ENCODE data around the gene ADGRE1. TPM values are rescaled to one million over a fixed set of nuclear protein-coding genes. Genes with fewer than 3 reads are reported as not detected.

The ADGRE1 gene
- total RNA-seq, 2 experiments from 2014 or later = 1.2 to 1.6 TPM

DNA sequence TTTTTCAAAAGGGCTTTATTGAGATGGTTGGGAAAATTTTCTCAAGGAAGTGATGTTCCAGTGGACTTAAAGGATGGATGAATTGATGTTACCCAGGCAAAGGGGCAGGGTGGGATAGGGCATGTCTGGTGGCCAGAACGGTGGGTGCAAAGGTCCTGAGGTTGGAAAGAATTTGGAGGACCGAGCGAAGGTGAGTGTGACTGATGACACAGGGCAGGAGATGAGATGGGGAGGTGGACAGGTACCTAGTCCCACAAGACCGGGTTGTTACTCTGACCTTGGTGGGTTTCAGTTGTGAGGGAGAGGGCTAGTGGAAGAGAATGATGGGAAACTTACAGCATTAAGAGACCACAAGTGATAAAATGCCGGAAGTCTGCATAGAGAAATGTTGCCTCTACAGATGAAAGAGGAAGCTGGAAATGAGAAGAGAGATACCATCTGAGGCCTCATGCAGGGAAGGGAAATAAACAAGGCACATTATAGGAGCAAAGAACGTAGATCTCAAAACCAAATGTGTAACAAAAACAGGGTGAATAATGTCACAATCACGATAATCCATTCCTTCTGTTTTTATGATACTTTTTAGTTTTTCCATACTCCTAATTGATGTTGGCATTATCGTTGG lies 4.5 kb downstream of the ADGRE1 start:
- intact Hi-C loops (cut with micrococcal nuclease) = no loop called here
- CTCF ChIA-PET = interaction anchor here (2.6 kb wide), 1 partner anchor 28 kb away, joined by 8 read pairs; no protein-coding TSS in a partner anchor
- H3K9me3 Mint-ChIP-seq = peaks cover 46% of the 10 kb centered on the region
- DNase-seq (no peak), ATAC-seq (no peak)
- POLR2A ChIA-PET = interaction anchor here (0.7 to 1.2 kb wide), 2 partner anchors 261 to 657 kb away, joined by 3 read pairs; no protein-coding TSS in a partner anchor
- peaks cover 58% of the 10 kb centered on the region for H3K4me1 Mint-ChIP-seq (ENCODE audit: low read depth)
- H3K27ac Mint-ChIP-seq = peak overlapping the region; percentile 88
- H3K36me3 Mint-ChIP-seq (ENCODE audit: low read depth) = peaks cover 29% of the 10 kb centered on the region
- TF ChIP-seq CTCF (IDR thresholded peaks at IDR 0.05) = no peak
- no peaks in the 10 kb centered on the region for H3K27me3 Mint-ChIP-seq
- H3K4me3 Mint-ChIP-seq = peak overlapping the region; percentile 20

GRCh38 chr19:6894313-6894712 lies 6.9 kb downstream of the ADGRE1 start:
- TF ChIP-seq CTCF (IDR thresholded peaks at IDR 0.05) = no peak
- POLR2A ChIA-PET = interaction anchor here (0.5 kb wide), 1 partner anchor 233 kb away, joined by 4 read pairs; no protein-coding TSS in a partner anchor
- Mint-ChIP-seq H3K36me3 (ENCODE audit: low read depth) (peaks cover 28% of the 10 kb centered on the region), H3K4me1 (ENCODE audit: low read depth) (peaks cover 37% of the 10 kb centered on the region), H3K27ac (no peak overlapping the region), H3K9me3 (peaks cover 37% of the 10 kb centered on the region), H3K27me3 (no peaks in the 10 kb centered on the region), H3K4me3 (no peak overlapping the region)
- ATAC-seq (no peak), DNase-seq (no peak)
- intact Hi-C loops (cut with micrococcal nuclease) = no loop called here
- CTCF ChIA-PET = no interaction called here

DNA sequence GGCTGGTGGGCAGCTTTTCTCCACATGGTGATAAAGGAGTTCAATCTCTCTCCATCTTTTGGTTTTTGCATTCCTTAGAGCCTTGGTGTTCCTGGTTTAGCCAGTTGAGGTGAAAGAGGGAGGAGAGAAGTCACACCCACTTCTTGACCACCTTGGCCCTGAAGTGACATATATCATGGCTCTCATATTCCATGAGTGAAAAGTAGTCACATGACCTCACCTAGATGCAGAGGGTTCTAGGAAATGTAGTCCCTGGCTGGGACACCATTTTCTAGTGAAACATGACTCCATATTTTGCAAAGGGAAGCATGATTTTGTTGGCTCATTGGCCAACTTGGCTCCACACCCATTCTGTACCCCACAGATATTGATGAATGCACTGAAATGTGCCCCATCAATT lies 16.1 kb downstream of the ADGRE1 start:
- Mint-ChIP-seq H3K36me3 (ENCODE audit: low read depth) (peaks cover 26% of the 10 kb centered on the region), H3K4me1 (ENCODE audit: low read depth) (no peaks in the 10 kb centered on the region), H3K9me3 (peaks cover 17% of the 10 kb centered on the region), H3K27ac (no peak overlapping the region), H3K27me3 (no peaks in the 10 kb centered on the region), H3K4me3 (no peak overlapping the region)
- TF ChIP-seq CTCF (IDR thresholded peaks at IDR 0.05) = no peak
- ATAC-seq = no peak
- ChIA-PET CTCF (interaction anchor here (1.1 kb wide), 1 partner anchor 61 kb away, joined by 4 read pairs; no protein-coding TSS in a partner anchor), POLR2A (no interaction called here)
- no peak for DNase-seq
- intact Hi-C loops (cut with micrococcal nuclease) = no loop called here

DNA sequence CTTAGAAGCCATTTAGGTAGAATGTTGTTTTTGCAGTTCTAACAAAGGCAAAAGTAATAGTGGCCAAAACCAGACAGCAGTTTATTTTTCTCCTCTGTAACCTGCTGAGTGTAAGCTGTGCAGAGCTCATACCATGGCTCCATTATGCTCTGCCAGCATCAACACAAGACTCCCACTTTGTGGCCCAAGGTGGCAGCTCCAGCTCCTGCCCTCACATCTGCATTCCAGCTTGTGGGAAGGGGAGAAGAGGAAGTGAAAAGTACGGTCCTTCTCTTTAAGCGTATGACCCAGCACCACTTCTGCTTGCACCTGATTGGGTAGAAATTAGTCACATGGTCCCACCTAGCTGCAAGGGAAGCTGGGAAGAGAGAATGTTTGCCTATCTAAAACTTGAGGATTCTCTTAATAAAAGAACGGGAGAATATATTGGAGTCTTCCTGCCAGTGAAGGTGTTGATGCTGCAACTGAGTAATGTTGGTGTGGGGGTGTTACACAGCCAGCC lies 19.2 kb downstream of the ADGRE1 start:
- intact Hi-C loops (cut with micrococcal nuclease) = no loop called here
- H3K27me3 Mint-ChIP-seq = no peaks in the 10 kb centered on the region
- H3K9me3 Mint-ChIP-seq = peaks cover 8% of the 10 kb centered on the region
- no peaks in the 10 kb centered on the region for H3K4me1 Mint-ChIP-seq (ENCODE audit: low read depth)
- POLR2A ChIA-PET = interaction anchor here (0.5 kb wide), 1 partner anchor 406 kb away, joined by 3 read pairs; no protein-coding TSS in a partner anchor
- H3K36me3 Mint-ChIP-seq (ENCODE audit: low read depth) = peaks cover 10% of the 10 kb centered on the region
- no peak overlapping the region for H3K27ac Mint-ChIP-seq
- no peak for DNase-seq
- H3K4me3 Mint-ChIP-seq = no peak overlapping the region
- TF ChIP-seq CTCF (IDR thresholded peaks at IDR 0.05) = no peak
- no peak for ATAC-seq
- CTCF ChIA-PET = no interaction called here

DNA sequence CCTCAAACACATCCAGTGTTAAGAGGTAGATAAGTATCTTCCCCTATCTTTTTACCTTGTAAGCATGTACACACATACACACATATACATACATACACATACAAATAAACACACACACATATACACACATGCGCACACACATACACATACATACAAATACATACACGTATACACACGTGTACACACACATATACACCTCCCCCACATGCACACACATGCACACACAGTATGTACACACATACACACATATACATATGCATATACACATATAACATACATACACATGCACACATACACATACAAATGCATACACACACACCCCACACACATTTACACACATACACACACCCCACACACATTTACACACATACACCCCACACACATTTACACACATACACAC lies 24.1 kb downstream of the ADGRE1 start:
- no peak for TF ChIP-seq CTCF (IDR thresholded peaks at IDR 0.05)
- POLR2A ChIA-PET = no interaction called here
- Mint-ChIP-seq H3K4me1 (ENCODE audit: low read depth) (no peaks in the 10 kb centered on the region), H3K27ac (no peak overlapping the region), H3K9me3 (peaks cover 12% of the 10 kb centered on the region), H3K27me3 (no peaks in the 10 kb centered on the region), H3K36me3 (ENCODE audit: low read depth) (peaks cover 13% of the 10 kb centered on the region), H3K4me3 (no peak overlapping the region)
- intact Hi-C loops (cut with micrococcal nuclease) = no loop called here
- DNase-seq (no peak), ATAC-seq (no peak)
- CTCF ChIA-PET = no interaction called here

Measured in activated CD8-positive, alpha-beta T cell treated with anti-CD3 and anti-CD28 coated beads for 36 hours (primary cell).